GM23248 (cell line): ENCODE data around the gene MAPK6. TPM values are rescaled to one million over a fixed set of nuclear protein-coding genes. Genes with fewer than 3 reads are reported as not detected.

Experiments used
- DNase-seq: peaks from one replicate; pipeline ENCODE4 v3.0.0-alpha.2; 2015
- H2AFZ ChIP-seq: fragments of 200-600 bp; sonication (generic); 2 replicates; pipeline ENCODE4 v1.6.1; 2016; ENCODE audit warnings: antibody characterized with exemption
- H3F3A ChIP-seq: fragments of 200-600 bp; sonication (generic); 2 replicates; pipeline ENCODE4 v1.6.1; 2016; ENCODE audit warnings: mild to moderate bottlenecking, antibody characterized with exemption, mixed run types; ENCODE audit not compliant: insufficient read depth
- H3K27ac ChIP-seq: fragments of 200-600 bp; sonication (generic); 2 replicates; pipeline ENCODE4 v1.5.1; 2016; ENCODE audit warnings: mild to moderate bottlenecking
- H3K27me3 ChIP-seq: fragments of 200-600 bp; sonication (generic); replicated peaks from 2 replicates; pipeline ENCODE4 v1.6.1; 2016; ENCODE audit warnings: mild to moderate bottlenecking; ENCODE audit not compliant: insufficient read depth
- H3K36me3 ChIP-seq: fragments of 200-600 bp; sonication (generic); 2 replicates; pipeline ENCODE4 v1.6.1; 2016; ENCODE audit warnings: low read depth, mild to moderate bottlenecking
- H3K4me1 ChIP-seq: fragments of 200-600 bp; sonication (generic); 2 replicates; pipeline ENCODE4 v1.6.1; 2016; ENCODE audit warnings: mild to moderate bottlenecking; ENCODE audit not compliant: insufficient read depth
- H3K4me2 ChIP-seq: fragments of 200-600 bp; sonication (generic); one replicate; pipeline ENCODE4 v1.6.1; 2016; ENCODE audit warnings: mild to moderate bottlenecking; ENCODE audit not compliant: unreplicated experiment
- H3K4me3 ChIP-seq: fragments of 200-600 bp; sonication (generic); 2 replicates; pipeline ENCODE4 v1.5.1; 2016; ENCODE audit warnings: mild to moderate bottlenecking
- H3K79me2 ChIP-seq: fragments of 200-600 bp; sonication (generic); 2 replicates; pipeline ENCODE4 v1.6.1; 2016; ENCODE audit warnings: mild to moderate bottlenecking; ENCODE audit not compliant: insufficient read depth
- H3K9ac ChIP-seq: fragments of 200-600 bp; sonication (generic); 2 replicates; pipeline ENCODE4 v1.6.1; 2016; ENCODE audit warnings: mild to moderate bottlenecking
- H3K9me2 ChIP-seq: fragments of 200-600 bp; sonication (generic); 2 replicates; pipeline ENCODE4 v1.6.1; 2016; ENCODE audit warnings: mixed run types, mild to moderate bottlenecking, moderate library complexity; ENCODE audit not compliant: insufficient read depth
- H3K9me3 ChIP-seq: fragments of 200-600 bp; sonication (generic); one replicate; pipeline ENCODE4 v1.6.1; 2017; ENCODE audit warnings: low read depth
- H4K20me1 ChIP-seq: fragments of 200-600 bp; sonication (generic); 2 replicates; pipeline ENCODE4 v1.6.0; 2016; ENCODE audit not compliant: insufficient read depth
- EZH2 ChIP-seq: fragments of 200-600 bp; sonication (generic); IDR thresholded peaks from 2 replicates; pipeline ENCODE4 v1.6.1; 2018; ENCODE audit warnings: antibody characterized with exemption, mild to moderate bottlenecking; ENCODE audit not compliant: insufficient read depth, poor library complexity, severe bottlenecking
- EZH2phosphoT487 ChIP-seq: fragments of 200-600 bp; sonication (generic); IDR thresholded peaks from 2 replicates; pipeline ENCODE4 v1.6.1; 2018; ENCODE audit warnings: antibody characterized with exemption, moderate library complexity, mild to moderate bottlenecking, low read depth; ENCODE audit not compliant: insufficient read depth
- WGBS, 2 experiments: methylation state at CpG; one replicate each; pipeline ENCODE4 v1.1.6; 2015 to 2017; ENCODE audit warnings: low lambda C conversion rate in 2 of 2, low coverage in 1 of 2; ENCODE audit errors: missing lambda C conversion rate in 2 of 2; 5-methylcytosine and 5-hydroxymethylcytosine counted together
- in situ Hi-C: fragments of 300-500 bp; cut with MboI; formaldehyde crosslinking; loops from 2 replicates; pipeline ENCODE4 v1.15.0; 2020
- polyA plus RNA-seq: library from polyadenylated mRNA; unstranded; fragments of >200 nt; fragmentation: Nextera tagmentation; extraction: Ambion mirVana; gene quantifications from 2 replicates; pipeline ENCODE4 v1.2.1, GENCODE V29; 2016
- total RNA-seq: library from RNA; depleted of rRNA; stranded (reverse); fragments of >200 nt; shearing (Covaris generic); gene quantifications from 2 replicates; pipeline ENCODE4 v1.2.3, GENCODE V29; 2014

Gene MAPK6
- total and polyA plus RNA-seq, 2 experiments from 2014 or later = 36.5 to 69.3 TPM

DNA sequence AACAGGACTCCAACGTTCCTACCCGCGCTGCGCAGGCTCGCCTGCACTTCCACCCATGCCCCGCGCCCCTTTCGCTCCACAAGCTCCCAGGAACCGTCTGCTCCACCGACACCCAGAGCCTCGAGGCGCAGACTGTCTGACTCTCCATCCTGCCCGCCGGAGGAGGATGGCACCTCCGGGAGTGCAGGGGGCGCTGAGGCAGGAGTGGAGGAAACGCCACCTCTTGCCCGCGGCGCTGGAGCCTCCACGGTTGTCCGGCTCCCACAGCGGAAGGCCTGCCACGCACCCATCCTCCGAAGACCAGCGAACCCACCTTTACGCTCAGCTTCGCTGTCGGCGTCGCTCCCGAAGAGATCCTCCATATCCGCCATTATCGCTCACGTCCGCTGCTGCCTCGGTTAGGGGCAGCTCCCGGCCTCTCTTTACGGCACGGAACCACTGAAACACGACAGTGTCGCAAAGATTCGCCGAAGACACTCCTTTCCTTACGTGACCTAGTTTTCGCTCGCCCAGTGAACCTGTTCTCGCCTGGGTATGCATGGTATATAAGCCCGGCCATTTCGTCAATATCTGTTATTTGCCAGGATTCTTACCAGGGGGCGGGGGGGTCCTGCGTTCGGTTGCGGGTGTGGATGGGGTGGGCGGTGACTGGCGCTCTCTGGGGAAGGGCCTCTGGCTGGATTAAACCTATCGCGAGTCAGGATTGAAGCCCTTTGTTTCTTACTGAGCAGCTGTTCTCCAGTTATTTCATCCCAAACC is 47.5 kb upstream of the MAPK6 start, which contains the start of gene LEO1:
Gene LEO1 (minus strand): TSS at position 404 of the 759 bp plus-strand sequence. CDS start 33 bp downstream, at position 371.
- DNase-seq = peak; percentile 100
- H3K9me2 ChIP-seq = no peaks in the 10 kb centered on the region
- peaks cover 8% of the 10 kb centered on the region for H3K4me1 ChIP-seq
- no peaks in the 10 kb centered on the region for H3K27me3 ChIP-seq
- peak within 1 kb of the TSS; percentile 86 for H3K4me2 ChIP-seq
- TF ChIP-seq EZH2phosphoT487 (no peak), EZH2 (no peak)
- H3K9me3 ChIP-seq = no peaks in the 10 kb centered on the region
- peak within 1 kb of the TSS; percentile 97 for H3K4me3 ChIP-seq
- peak within 1 kb of the TSS; percentile 87 for H3K27ac ChIP-seq
- 0 out of 2 replicates have a peak, but pooled peaks cover 7% of the 10 kb centered on the region for H3F3A ChIP-seq
- WGBS, 2 experiments = 0 to 1% methylated on average over 51 to 52 of the region's 58 CpGs
- no peaks in the 10 kb centered on the region for H3K36me3 ChIP-seq
- H2AFZ ChIP-seq = peak within 1 kb of the TSS; percentile 94
- 0 out of 2 replicates have a peak, but pooled peaks cover 6% of the 10 kb centered on the region for H4K20me1 ChIP-seq
- in situ Hi-C loops = no loop called here
- H3K9ac ChIP-seq = peak within 1 kb of the TSS; percentile 93
- H3K79me2 ChIP-seq = peaks cover 56% of the 10 kb centered on the region

DNA sequence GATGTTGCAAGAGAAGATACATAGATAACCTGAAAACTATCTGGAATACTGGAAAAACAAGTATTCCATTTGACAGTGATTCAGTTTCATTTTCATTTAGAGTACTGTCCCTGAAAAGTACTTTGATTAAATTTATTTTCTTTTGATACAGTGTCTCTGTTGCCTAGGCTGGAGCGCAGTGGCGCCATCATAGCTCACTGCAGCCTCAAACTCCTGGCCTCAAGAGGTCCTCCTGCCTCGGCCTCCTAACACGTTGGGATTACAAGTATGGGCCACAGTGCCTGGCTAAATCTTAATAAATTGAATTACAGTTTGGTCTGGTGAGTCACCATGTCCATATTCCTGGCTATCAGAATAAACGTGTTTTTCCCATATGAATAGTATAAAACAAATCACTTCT is 45.8 kb upstream of the MAPK6 start:
- H4K20me1 ChIP-seq = no peaks in the 10 kb centered on the region
- H3K4me2 ChIP-seq = no peak overlapping the region
- H2AFZ ChIP-seq = no peak overlapping the region
- in situ Hi-C loops = no loop called here
- 71 to 74% methylated on average over 5 of the region's 5 CpGs for WGBS, 2 experiments
- H3K27me3 ChIP-seq = no peaks in the 10 kb centered on the region
- H3K4me1 ChIP-seq = peaks cover 8% of the 10 kb centered on the region
- H3K36me3 ChIP-seq = no peaks in the 10 kb centered on the region
- no peak overlapping the region for H3K4me3 ChIP-seq
- H3F3A ChIP-seq = 0 out of 2 replicates have a peak, but pooled peaks cover 7% of the 10 kb centered on the region
- no peaks in the 10 kb centered on the region for H3K9me3 ChIP-seq
- peaks cover 39% of the 10 kb centered on the region for H3K79me2 ChIP-seq
- H3K9ac ChIP-seq = no peak overlapping the region
- H3K27ac ChIP-seq = no peak overlapping the region
- DNase-seq = no peak
- no peaks in the 10 kb centered on the region for H3K9me2 ChIP-seq
- no peak for TF ChIP-seq EZH2phosphoT487
- TF ChIP-seq EZH2 = no peak

DNA sequence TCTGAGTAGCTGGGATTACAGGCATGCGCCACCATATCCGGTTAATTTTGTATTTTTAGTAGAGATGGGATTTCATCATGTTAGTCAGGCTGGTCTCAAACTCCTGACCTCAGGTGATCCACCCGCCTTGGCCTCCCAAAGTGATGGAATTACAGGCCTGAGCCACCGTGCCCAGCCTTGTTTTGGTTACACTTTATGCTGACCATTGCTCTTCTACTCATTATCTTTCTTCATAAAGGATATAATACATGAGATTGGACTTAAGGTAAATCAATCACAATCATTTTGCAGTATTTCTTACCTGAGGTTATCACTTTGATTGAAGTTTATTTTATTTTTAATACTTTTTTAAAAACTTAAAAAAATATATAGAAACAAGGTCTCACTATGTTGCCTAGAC is 45.2 kb upstream of the MAPK6 start:
- TF ChIP-seq EZH2 (no peak), EZH2phosphoT487 (no peak)
- DNase-seq = no peak
- no peaks in the 10 kb centered on the region for H3K36me3 ChIP-seq
- H3K9me2 ChIP-seq = no peaks in the 10 kb centered on the region
- H2AFZ ChIP-seq = no peak overlapping the region
- H3K9me3 ChIP-seq = no peaks in the 10 kb centered on the region
- no peak overlapping the region for H3K27ac ChIP-seq
- 0 out of 2 replicates have a peak, but pooled peaks cover 7% of the 10 kb centered on the region for H3F3A ChIP-seq
- H4K20me1 ChIP-seq = no peaks in the 10 kb centered on the region
- WGBS, 2 experiments = 92 to 96% methylated on average over 4 of the region's 4 CpGs
- H3K9ac ChIP-seq = no peak overlapping the region
- peaks cover 34% of the 10 kb centered on the region for H3K79me2 ChIP-seq
- H3K4me2 ChIP-seq = no peak overlapping the region
- no peak overlapping the region for H3K4me3 ChIP-seq
- no peaks in the 10 kb centered on the region for H3K27me3 ChIP-seq
- in situ Hi-C loops = no loop called here
- peaks cover 8% of the 10 kb centered on the region for H3K4me1 ChIP-seq

DNA sequence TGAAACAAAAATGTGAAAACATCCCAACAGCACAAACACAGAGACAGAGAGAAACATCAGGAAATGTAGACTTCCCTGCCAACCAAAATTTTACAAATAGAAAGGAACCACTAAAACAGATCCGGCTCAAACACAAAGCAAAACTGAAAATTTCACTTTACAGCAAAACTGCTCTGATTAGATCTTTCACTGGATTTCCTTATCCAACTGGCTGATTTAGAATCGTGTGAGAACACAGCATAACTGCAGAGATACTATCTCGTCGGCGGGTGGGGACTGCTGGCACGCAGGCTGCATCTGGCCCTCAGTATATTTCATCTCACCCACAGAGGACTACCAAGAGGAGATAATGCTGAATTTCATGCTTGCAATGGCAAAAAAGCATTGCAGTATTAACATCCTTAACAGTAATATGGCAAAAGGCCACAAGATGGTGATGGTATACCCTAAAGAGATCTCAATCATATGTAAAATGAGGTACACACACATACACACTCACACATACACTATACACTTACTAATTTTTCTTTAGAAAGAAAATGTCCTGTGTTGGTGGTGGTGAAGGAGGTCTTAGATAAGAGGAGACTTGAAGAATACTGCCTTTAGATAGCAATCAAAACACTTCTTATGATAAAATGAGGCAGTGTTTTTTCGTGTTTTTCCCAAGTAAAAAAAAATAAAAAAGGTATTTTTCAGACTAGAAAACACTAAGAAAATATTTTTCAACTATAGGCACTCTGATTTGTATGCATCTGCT is 36.8 kb upstream of the MAPK6 start:
- Histone ChIP-seq H3K79me2 (no peaks in the 10 kb centered on the region), H3K4me3 (peak overlapping the region; percentile 66), H4K20me1 (no peaks in the 10 kb centered on the region), H3K9me3 (no peaks in the 10 kb centered on the region), H3K9me2 (no peaks in the 10 kb centered on the region), H3K27ac (peak overlapping the region; percentile 92), H3K27me3 (no peaks in the 10 kb centered on the region), H3K4me2 (peak overlapping the region; percentile 97), H3K36me3 (no peaks in the 10 kb centered on the region), H2AFZ (peak overlapping the region; percentile 80), H3K9ac (peak overlapping the region; percentile 89), H3K4me1 (peaks cover 26% of the 10 kb centered on the region), H3F3A (peaks cover 25% of the 10 kb centered on the region)
- peak; percentile 90 for DNase-seq
- in situ Hi-C loops = no loop called here
- TF ChIP-seq EZH2 (no peak), EZH2phosphoT487 (no peak)
- 1 to 4% methylated on average over 7 of the region's 7 CpGs for WGBS, 2 experiments
